Stimulated activated CD8-positive, alpha-beta memory T cell treated with anti-CD3 and anti-CD28 coated beads, Interleukin-15, amount 100 ng/mL, for 4 hours (primary cell): ENCODE data around the gene PRADC1.
A peak's percentile ranks its signal among the peaks of the same experiment; 100 is the strongest.
"Not testable (repeated sequence)": the region's sequence is repeated elsewhere in the genome, so short reads cannot be mapped to it uniquely, and the experiment has no call there.

Experiments
- DNase-seq, 2 donors: peaks; one replicate each; pipeline ENCODE4 v3.0.0-alpha.2; 2020; ENCODE audit warnings: low read depth in 2 of 2

PRADC1 gene

DNA sequence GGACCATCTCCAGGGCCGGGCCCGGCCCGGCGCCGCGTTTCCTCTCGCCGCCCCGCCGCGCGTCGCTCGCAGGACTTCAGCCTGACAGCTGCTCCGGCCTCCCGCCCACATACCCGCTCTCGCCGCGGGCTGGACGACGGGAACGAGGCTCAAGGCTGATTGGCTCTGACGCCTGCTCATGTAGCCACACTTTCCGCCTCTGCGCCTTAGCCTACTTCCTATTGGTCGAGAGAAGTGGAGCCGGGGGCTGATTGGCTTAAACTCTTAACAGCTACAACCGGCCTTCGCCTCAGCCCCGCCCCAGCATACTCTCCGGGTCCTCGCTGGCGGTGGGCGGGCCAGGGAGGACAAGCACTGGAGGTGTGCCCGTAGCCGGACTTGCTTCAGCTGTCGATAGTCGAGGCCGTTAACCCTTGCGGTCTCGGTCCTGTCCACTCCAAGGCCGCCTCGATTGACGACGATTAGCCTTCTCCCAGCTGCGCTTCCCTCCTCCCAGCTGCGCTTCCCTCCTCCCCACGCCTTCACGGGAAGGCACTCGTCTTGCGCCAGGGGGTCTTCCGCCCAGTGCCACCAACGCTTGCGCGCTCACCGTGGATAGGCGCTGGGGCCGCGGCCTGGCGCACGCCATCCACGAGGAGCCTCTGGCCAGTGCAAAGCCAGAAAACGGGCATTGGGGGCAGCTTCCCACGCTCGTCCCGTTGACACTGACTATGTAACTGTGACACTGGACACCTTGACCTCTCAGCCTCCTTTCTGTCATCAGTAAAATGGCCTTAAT is at the start of gene PRADC1:
PRADC1 (minus strand) TSS at position 86 of the 778 bp plus-strand sequence; CDS start at position 7, 79 bp downstream.
- peak; percentile 85 to 91 for DNase-seq

- no peak for DNase-seq
These were observed 48.2 kb upstream of the PRADC1 start for GRCh38 chr2:73281244-73281643.

DNA sequence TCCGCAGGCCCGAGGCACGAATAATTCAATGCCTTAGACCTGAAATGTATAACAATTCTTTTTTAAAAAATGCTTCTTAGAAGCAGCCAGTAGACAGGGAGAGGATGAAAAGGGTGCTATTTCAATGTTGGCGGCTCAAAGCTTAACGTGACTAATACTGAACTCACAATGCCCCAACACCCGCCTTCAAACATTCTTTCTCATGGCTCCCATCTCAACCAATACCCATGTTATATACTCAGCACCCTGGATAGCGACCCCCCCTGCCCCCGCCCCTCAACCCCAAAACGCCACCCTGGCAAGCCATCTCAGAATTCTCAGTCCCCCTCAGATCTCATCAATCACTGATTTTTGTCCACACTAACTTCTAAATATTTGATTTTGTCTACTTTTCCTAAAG is 46.8 kb upstream of the PRADC1 start:
- DNase-seq = no peak

DNA sequence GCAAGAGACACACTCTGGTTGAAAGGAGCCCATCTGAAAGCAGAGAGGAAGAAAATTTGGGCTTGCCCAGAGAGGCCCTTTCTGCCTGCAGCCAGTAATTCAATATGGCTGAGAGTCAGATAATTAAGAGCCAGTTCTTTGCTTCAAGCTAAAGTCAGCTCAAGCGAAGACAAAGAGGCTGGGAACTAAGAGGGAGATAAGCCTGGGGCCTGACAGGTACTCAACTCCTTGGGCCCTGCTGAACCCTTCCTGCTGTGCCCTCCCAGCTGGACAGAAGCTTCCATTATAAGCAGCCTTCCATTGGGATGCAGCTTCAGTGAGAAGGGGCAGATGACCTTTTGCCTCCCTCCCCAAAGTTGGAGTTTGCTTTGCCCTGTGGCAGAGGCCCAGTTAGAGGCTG is 39.2 kb upstream of the PRADC1 start:
- no peak for DNase-seq

DNA sequence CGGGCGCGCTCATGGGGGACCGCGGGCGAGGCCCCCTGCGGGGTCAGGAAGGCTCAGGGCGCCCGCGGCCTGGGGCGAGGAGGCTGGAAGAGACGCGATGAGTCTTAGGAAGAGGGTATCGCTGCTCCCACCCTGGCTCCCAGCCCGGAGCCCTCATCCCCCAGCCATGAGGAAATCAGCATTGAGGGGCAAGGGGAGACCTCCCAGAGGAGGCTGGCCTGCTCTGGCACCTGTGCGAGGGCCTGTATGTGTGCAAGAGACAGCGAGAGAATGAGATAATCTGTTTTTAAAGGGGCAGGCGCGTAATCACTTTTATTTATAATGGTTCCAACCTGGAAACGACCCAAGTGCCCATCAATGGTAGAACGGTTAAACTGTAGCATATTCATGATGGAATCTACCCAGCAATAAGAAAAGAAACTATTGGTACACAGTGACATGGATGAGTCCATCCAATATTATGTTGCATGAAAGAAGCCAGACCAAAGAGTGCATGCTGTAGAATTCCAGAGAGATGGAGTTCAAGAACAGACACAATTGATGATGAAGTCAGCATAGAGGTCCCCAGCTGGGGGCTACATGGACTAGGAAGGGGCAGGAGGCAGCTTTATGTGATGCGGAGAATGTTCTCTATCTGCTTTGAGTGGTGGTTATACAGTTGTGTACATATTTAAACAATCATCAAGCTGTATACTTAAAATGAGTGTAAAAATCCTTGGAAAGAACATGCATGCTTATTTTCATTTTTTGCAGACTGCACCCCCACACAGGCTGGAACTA is 36.8 kb upstream of the PRADC1 start:
- DNase-seq = no peak

DNA sequence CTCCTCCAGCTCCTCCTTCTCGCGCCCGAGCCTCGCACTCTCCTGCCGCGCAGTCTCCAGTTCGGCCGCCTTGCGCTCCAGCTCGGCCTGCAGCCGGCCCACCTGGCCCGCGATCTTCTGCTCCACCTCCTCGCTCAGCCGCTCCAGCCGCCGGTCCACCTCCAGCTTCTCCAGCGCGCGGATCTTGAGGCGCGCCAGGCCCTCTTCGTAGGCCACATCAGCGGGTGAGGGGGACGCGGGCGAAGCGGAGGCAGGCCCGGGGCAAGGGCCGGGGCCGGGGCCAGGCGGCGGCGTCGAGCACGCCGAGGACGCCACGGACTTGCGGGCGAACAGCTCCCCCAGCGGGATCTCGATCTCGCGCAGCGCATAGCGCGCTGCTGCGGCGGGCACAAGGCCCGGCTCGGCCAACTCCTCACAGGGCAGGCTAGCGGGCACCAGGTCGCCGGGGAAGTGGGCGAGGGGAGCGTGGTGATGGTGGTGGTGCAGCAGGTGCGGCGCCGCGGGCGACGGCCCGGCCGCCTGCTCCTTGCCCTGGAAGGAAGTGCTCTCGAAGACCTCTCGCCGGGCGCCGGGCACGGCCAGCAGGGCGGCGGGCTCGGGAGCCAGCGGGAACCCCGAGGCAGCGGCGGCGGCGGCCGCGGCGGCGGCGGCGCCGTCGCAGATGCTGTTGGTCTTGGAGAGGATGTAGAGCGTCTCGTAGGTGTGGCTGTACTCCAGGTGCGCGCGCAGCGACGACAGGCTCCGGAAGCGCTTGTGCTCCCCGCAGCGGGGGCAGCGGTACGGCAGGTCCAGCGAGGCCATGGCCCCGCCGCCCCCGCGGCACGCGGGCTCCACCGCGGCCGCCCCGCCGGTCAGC is 36.0 kb upstream of the PRADC1 start:
- DNase-seq = peak in 1 of 2 donors; percentile 54

DNA sequence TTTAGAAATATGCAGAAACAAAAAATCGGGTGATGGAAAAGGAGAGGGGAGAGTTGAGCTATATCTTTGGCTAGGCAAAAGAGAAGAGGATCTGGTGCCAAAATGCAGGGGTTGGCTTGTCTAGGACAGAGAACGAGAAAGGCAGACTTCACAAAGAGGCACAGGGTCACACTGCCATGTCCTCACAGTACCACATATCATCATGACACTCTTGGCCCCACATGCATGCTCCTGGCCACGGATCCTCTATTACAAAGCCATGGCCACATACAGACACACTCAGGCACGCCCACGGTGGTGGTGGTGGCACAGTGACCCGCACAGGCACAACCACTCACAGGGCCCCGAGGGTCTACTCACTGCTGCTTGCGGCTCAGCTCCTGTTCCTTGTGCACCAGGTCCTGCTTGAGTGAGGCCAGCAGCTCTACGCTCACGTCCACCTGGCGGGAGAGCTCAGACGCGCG is 35.4 kb upstream of the PRADC1 start:
- DNase-seq = no peak

GRCh38 chr2:73267008-73267407 is 34.0 kb upstream of the PRADC1 start:
- DNase-seq = no peak

- DNase-seq = no peak
These were observed 33.2 kb upstream of the PRADC1 start for GRCh38 chr2:73266061-73266901.

GRCh38 chr2:73265298-73266060 is 32.4 kb upstream of the PRADC1 start:
- no peak for DNase-seq

DNA sequence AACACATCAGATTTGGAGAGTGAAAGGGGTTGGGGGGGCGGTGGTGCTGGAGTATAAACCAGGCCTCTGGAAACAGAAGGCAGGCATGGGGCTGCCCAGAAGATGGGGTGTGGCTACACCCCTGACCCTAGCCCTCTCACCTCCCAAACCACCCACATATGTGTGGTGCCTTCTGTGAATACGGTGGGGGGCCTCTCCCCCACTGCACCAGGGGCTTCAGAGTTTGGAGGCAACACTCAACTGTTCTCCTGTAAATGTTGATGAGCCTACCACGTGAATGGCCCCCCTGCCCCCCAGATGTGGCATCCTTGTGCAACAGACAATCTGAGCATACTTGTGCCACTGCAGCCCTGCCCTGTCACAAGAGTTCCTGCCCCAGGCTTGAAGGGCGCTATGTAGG is 31.7 kb upstream of the PRADC1 start:
- DNase-seq = no peak

DNA sequence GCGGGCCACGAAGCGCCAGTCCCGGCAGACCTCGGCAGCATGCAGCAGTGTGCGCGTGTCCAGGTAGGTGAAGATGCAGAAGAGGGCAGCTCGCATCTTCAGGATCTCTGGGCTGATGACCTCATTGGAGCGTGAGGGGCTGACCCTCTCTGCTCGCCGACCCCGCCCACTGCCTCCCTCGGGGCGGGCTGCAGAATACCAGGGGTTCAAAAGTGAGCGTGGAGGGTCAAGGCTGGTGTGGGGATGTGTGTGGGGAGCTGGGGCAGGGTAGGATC is 31.2 kb upstream of the PRADC1 start:
- no peak for DNase-seq

GRCh38 chr2:73263540-73264331 is 30.7 kb upstream of the PRADC1 start:
- DNase-seq = no peak

- DNase-seq = not testable (repeated sequence)
These were observed 29.8 kb upstream of the PRADC1 start for GRCh38 chr2:73262691-73263429.

- no peak for DNase-seq
These were observed 29.1 kb upstream of the PRADC1 start for GRCh38 chr2:73262108-73262651.

DNA sequence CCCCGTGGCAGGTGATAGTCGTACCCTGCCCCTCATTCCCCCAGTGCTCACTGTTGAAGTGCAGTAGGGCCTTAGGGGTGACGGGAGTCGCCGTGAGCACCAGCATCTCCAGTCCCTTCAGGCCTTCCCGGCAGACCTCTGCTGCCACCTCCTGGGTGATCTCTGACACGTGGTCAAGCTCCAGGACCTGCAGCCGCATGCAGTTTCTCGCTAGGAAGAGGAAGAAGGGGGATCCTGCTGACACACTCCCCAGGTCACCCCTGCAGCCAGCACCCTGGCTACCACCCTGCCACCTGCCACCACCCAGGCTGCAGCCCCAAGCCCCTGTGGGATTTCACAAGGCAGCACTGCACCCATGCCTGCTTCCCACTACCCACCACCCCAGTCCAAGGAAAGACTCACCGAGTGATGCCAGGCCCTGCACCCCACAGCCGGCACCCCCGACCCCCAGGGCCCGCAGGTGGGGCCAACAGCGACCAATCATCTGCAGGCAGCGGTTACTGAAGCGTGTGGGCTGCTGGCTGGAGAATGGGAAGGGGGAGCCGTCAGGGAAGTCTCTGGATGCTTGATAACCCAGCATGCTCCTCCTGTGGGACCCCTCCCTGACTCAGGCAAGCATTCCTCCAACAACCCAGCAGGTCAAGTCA is 27.4 kb upstream of the PRADC1 start:
- no peak for DNase-seq

GRCh38 chr2:73259704-73260337 is 26.8 kb upstream of the PRADC1 start:
- DNase-seq = no peak

GRCh38 chr2:73259276-73259675 is 26.2 kb upstream of the PRADC1 start:
- no peak for DNase-seq
